A673 (cell line): ENCODE measurements around the gene ETFRF1.

Source experiments
- CTCF ChIP-seq: fragments of 300-800, 200-600 bp; sonication (generic); conservative IDR thresholded peaks from 2 replicates; pipeline ENCODE4 v1.5.1; 2017; ENCODE audit warnings: low read depth, mild to moderate bottlenecking, antibody characterized with exemption, low read length, moderate library complexity, mixed read lengths
- EZH2 ChIP-seq: fragments of 200-600 bp; sonication (generic); IDR thresholded peaks from 2 replicates; pipeline ENCODE4 v1.6.1; 2017; ENCODE audit warnings: borderline replicate concordance, low read depth, mild to moderate bottlenecking, mixed read lengths, antibody characterized with exemption, low read length; ENCODE audit not compliant: poor library complexity, severe bottlenecking

GRCh38 chr12:25251769-25252168 lies 56.7 kb downstream of the ETFRF1 start:
- TF ChIP-seq CTCF (no peak), EZH2 (no peak)
